Mucosa of descending colon (tissue), 3 donors: ENCODE results near the gene PAK5. TPM values are rescaled to one million over a fixed set of nuclear protein-coding genes. Genes with fewer than 3 reads are reported as not detected.
A peak's percentile ranks its signal among the peaks of the same experiment; 100 is the strongest.

Experiments used
- ATAC-seq: fragments of 200-7000 bp; cut with Tn5 transposase; one replicate; pipeline ENCODE4 v1.9.1; 2020; ENCODE audit warnings: mild to moderate bottlenecking, moderate library complexity
- DNase-seq, 3 donors: peaks; one replicate each; pipeline ENCODE4 v3.0.0-alpha.2; 2020
- H3K36me3 ChIP-seq: fragments of 200-600 bp; one replicate; pipeline ENCODE4 v1.8.0; 2021; ENCODE audit warnings: low read depth, mild to moderate bottlenecking
- H3K4me1 ChIP-seq: fragments of 200-600 bp; one replicate; pipeline ENCODE4 v1.8.0; 2021; ENCODE audit warnings: low read depth, mild to moderate bottlenecking
- H3K4me3 ChIP-seq: fragments of 200-600 bp; one replicate; pipeline ENCODE4 v1.8.0; 2021; ENCODE audit warnings: mild to moderate bottlenecking
- H3K9me3 ChIP-seq: fragments of 200-600 bp; one replicate; pipeline ENCODE4 v1.8.0; 2021; ENCODE audit warnings: mild to moderate bottlenecking
- intact Hi-C, 2 donors: fragments of 100-400 bp; cut with DNase I in 1 of 2; cut with micrococcal nuclease in 1 of 2; formaldehyde crosslinking; loops; one replicate each; pipeline versions ENCODE4 v1.11.0 to v1.11.1; 2022; cut with DNase I, micrococcal nuclease
- long read RNA-seq, 2 donors: library from polyadenylated mRNA; unstranded; transcript quantifications; one replicate each; pipeline ENCODE4 v2.0.0, GENCODE V29; 2019 to 2021
- total RNA-seq, 3 donors: library from RNA; stranded (reverse); fragmentation: NEBNext Ultra II Directional in 2 of 3; extraction: Animal tissue kit (Norgen Biotek cat#: 25700) in 2 of 3; gene quantifications; one replicate each; pipeline versions ENCODE4 v1.2.1 to v1.2.4, GENCODE V29; 2021 to 2023
- TF ChIP-seq, protein P1 (sequence below): fragments of 200-600 bp; IDR thresholded peaks from one replicate; pipeline ENCODE4 v1.8.0; 2022; ENCODE audit warnings: antibody characterized with exemption, mild to moderate bottlenecking
- donor health status: DM: no; HTN: no; CAD: no; lungs with moderate emphysema.
- donor health status: DM: no; HTN: no; CAD: no.
- donor health status: DM: no; HTN: yes; CAD: no.

The PAK5 gene
- under 1 TPM in 2 of 3 donors, not detected in 1; 0.06 to 0.13 TPM for total RNA-seq
- long read RNA-seq, donor 1: 0 reads
- long read RNA-seq, donor 2: 0 reads

DNA sequence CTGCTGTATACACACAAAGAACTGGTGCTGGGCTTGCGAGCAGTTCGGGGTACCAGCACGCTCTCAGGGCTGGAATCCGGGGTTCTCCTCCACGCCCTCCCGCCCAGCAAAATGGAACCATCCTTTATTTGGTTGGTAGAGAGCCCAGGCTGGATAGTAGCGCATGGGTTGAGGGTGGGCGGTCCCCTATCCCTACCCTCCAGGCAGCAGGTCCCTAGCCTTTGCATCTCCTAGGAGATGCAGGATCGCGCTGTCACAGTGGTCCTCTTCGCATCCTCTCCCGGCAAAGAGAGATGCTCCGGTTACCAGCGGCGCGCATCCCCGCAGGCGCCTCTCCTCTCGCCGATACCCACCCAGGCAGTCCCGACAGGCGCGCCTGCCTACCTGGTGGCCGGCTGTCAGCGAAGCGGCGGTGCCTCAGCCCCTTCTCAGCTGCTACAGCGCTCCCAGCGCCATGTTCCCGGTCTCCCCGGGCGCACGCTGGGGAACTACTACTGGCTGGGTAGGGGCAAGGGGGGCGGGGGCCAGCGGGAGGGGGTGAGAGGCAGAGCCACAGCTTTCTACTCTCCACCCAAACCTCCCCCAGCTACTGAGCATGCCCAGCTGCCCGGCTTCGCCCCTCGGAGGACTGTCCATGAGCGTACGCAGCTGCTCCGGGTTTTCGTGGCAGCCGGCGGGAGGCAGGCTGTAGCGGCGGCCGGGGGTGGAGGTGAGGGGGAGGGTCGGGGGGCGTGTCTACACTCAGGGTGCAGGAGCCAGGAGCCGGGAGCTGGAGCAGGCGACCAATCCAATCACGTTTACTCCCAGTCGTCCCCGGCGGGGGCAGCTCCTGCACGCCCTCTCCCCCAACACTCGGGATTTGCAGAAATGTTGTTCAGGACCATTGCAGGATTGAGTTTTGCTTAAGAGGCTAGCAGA is at the start of gene PAK5:
Gene PAK5, minus strand, starts transcription at position 699 of the 918 bp plus-strand sequence. CDS start 194,748 bp downstream, outside the sequence.
- Histone ChIP-seq H3K4me1 (no peaks in the 10 kb centered on the region), H3K36me3 (no peaks in the 10 kb centered on the region), H3K4me3 (no peak within 1 kb of the TSS), H3K9me3 (no peaks in the 10 kb centered on the region)
- TF ChIP-seq, protein P1, sequence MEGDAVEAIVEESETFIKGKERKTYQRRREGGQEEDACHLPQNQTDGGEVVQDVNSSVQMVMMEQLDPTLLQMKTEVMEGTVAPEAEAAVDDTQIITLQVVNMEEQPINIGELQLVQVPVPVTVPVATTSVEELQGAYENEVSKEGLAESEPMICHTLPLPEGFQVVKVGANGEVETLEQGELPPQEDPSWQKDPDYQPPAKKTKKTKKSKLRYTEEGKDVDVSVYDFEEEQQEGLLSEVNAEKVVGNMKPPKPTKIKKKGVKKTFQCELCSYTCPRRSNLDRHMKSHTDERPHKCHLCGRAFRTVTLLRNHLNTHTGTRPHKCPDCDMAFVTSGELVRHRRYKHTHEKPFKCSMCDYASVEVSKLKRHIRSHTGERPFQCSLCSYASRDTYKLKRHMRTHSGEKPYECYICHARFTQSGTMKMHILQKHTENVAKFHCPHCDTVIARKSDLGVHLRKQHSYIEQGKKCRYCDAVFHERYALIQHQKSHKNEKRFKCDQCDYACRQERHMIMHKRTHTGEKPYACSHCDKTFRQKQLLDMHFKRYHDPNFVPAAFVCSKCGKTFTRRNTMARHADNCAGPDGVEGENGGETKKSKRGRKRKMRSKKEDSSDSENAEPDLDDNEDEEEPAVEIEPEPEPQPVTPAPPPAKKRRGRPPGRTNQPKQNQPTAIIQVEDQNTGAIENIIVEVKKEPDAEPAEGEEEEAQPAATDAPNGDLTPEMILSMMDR: no peak
- DNase-seq: peak in 2 of 3 donors; percentile 18 to 55
- intact Hi-C loops: no loop called here
- peak; percentile 51 for ATAC-seq

DNA sequence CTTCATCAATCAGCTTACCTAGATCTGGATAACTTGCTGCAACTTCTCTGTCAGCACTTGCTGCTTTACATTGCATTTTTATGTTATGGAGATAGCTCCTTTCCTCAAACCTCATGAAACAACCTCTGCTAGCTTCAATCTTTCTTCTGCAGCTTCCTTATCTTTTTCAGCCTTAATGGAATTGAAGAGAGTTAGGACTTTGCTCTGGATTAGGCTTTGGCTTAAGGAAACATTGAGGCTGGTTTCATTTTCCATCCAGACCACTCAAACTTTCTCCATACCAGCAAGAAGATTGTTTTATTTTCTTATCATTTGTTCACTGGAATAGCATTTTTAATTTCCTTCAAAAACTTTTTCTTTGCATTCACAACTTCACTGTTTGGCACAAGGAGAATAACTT is 48.8 kb upstream of the PAK5 start:
- no peaks in the 10 kb centered on the region for H3K36me3 ChIP-seq
- intact Hi-C loops: no loop called here
- H3K4me1 ChIP-seq: no peaks in the 10 kb centered on the region
- DNase-seq (no peak), ATAC-seq (no peak)
- no peaks in the 10 kb centered on the region for H3K9me3 ChIP-seq
- no peak overlapping the region for H3K4me3 ChIP-seq
- TF ChIP-seq, protein P1: no peak

DNA sequence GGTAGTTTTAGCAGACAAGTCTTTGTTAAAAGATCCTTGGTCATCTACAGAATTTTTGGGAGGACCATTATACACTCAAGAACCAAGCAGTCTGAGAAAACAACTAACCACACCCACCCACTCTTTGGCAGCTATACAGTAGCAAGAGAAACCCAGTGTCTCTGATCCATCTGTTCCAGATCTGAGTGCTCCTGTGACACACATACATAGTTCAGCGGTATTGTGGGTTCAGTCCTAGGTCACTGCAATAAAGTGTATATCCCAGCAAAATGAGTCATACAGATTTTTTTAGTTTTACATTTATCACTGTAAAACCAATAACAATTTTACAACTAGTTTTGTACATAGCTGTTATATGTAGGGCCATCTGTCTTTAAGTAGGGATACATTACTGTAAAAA is 47.4 kb upstream of the PAK5 start:
- no peak overlapping the region for H3K4me3 ChIP-seq
- intact Hi-C loops: no loop called here
- TF ChIP-seq, protein P1: no peak
- H3K36me3 ChIP-seq: no peaks in the 10 kb centered on the region
- H3K4me1 ChIP-seq: no peaks in the 10 kb centered on the region
- no peaks in the 10 kb centered on the region for H3K9me3 ChIP-seq
- ATAC-seq (peak; percentile 91), DNase-seq (no peak)

DNA sequence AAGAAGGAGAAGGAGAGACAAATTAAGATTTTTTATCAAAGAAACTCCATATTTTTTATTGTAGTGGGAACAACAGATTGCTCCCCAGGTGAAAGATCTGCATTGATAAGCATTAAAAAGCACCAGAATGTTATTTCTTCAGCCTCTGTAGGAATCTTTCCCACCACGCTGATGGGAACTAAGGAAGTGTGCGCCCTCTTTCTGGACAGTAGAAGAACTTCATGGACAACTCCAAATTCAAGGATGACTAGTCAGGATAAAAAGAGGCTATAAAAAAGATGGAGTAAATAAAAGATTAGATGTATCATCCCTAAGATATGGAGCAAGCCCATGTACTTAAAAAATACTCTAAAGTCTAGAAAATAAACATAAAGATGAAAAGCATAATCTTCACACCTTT is 45.8 kb upstream of the PAK5 start:
- Histone ChIP-seq H3K36me3 (no peaks in the 10 kb centered on the region), H3K9me3 (no peaks in the 10 kb centered on the region), H3K4me1 (no peaks in the 10 kb centered on the region), H3K4me3 (no peak overlapping the region)
- TF ChIP-seq, protein P1: no peak
- no peak for ATAC-seq
- intact Hi-C loops: no loop called here
- no peak for DNase-seq

DNA sequence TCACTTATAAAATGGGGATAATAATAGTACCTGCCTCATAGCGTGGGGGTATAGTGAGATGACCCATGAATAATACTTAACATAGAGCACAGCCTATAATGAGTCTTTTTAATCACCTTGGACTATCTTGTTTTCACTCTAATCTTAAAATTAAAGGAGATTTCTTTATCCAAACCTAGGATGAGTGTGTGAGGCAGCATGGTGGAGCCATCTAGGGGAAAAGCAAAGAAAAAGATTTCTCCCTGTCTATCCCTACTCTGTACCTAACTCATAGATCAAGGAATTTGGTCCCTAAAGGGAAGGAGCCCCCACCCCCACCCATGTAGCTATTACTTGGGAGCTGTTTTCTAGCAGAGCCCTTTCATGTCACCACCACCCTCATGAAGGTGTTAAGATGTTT is 45.2 kb upstream of the PAK5 start:
- H3K4me3 ChIP-seq: no peak overlapping the region
- H3K4me1 ChIP-seq: no peaks in the 10 kb centered on the region
- no peaks in the 10 kb centered on the region for H3K9me3 ChIP-seq
- intact Hi-C loops: no loop called here
- TF ChIP-seq, protein P1: no peak
- H3K36me3 ChIP-seq: no peaks in the 10 kb centered on the region
- DNase-seq (no peak), ATAC-seq (peak; percentile 18)
